Right forelimb (tissue), 1 donor: ENCODE data around the gene NAA60.
"Not testable (repeated sequence)": the region's sequence is repeated elsewhere in the genome, so short reads cannot be mapped to it uniquely, and the experiment has no call there.

ENCODE experiments used
- DNase-seq: peaks from one replicate; pipeline ENCODE4 v3.0.0-alpha.2; 2018

NAA60 gene

DNA sequence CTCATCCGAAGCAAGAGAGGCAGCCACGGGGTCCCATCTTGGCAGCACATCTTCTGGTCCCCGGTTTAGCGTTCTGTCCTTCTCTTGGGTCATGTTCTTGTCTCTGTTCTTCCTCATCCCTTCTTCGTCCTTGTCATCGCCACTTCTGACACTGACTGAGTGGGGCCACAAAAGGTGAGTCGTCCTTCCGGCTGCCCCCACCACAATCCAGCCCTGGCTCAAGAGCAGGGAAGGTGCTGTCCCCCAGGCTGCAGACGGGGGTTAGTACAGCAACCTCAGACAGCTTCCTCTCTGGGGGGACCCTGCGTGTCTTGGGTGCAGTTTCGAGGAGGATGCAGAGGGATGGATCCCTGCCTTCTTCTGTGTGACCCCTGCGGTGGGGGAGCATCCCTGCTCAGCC lies 21.8 kb downstream of the NAA60 start:
- no peak for DNase-seq

DNA sequence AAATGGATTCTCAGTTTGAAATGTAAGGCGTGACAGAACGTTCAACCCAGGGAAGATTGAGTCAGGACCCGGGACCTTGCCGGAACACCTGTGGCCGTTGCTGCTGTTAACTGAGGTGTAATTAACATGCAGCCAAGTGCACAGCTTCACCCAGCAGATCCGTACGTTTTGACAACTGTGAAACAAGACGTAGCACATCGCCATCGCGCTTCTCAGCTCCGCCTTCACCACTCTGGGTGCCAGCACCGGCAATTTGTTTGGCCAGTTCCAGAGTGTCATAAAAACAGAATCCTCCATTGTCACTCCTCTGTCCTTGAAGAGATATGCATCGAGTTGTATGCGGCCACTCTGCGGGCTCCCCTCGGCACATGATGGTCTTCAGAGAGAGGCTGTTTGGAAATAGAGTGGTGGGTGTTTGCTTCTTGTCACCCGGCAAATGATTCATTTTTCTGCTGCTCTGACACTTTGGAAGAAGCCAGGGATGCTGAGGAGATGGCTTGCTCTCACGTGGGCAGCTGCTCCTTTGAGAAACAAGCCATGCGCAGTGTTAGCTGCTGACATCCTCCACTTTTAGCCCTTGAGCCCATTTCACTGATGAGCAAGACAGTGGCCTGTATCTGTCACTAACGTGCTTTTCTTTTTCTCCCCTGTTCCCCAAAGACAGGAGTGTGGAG lies 22.6 kb downstream of the NAA60 start:
- no peak for DNase-seq

DNA sequence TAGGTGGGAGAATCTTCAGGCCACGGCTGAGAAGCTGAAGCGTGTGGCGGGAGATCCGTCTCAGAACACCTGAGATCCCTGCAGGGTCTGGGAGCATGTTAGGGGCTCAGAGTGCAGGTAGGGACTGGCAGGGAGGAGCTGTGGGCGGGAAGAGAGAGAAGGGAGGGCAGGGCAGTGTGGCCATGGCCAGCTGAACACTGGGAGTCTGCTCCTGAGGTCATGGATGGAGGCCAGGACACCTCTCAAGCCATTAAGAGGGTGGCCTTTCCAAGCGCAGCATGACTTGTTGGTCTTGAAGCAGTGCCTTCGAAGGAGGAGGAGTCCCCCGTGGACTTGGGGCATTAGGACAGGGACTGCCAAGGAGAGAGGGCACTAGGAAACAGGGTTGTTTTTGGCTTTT lies 23.7 kb downstream of the NAA60 start:
- DNase-seq = no peak

DNA sequence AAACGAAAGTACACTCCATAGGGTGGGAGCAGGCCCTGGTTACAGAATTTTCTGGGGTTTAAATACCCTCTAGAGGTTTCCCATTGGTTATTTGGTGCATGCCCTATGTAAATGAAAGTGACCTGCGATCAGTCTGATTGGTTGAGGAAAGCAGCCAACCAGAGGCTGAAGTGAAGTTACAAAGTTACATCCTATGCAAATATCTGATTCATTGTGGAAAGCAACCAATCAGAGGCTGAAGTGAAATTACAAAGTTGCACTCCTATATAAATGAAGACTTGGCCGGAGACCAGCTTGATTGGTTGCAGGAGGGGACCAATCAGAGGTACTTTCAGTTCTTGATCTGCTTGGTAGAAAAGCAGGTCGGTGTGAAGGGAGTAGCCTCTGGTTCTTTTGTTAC lies 24.4 kb downstream of the NAA60 start:
- DNase-seq = no peak

DNA sequence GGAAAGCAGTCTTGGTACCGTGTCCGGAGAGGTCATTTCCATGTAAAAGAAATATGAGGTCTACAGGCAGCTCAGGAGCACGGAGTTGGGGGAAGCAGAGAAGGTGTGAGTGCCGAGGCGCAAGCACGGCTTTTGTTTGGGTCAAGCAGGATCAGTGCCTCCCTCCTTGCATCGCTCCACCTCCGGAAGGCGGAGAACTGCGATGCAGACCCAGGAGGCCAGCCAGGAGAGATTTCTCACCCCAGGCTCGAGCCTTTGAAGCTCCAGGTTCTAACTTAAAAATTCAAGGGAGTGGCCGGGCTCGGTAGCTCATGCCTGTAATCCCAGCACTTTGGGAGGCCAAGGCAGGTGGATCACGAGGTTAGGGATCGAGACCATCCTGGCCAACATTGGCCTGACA lies 25.0 kb downstream of the NAA60 start:
- no peak for DNase-seq

DNA sequence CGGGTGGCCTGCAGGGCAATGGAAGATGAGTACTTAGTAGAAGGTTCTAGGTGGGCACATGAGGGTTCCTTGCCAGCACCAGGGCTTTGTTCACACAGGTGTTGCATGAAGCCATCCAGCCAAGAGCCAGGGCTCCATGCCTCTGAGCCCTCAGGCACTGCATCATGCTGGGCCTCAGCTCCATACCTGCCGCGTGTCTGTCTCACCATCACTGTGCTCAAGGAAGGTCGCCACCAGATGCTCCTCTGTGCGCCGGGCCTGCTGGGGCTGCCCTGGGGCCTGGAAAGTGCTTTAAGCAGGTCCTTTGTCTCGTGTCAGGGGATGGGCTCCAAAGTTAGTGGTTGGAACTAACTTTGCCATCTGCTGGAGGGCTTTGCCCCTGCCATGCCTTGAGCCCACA lies 26.3 kb downstream of the NAA60 start:
- DNase-seq = no peak

DNA sequence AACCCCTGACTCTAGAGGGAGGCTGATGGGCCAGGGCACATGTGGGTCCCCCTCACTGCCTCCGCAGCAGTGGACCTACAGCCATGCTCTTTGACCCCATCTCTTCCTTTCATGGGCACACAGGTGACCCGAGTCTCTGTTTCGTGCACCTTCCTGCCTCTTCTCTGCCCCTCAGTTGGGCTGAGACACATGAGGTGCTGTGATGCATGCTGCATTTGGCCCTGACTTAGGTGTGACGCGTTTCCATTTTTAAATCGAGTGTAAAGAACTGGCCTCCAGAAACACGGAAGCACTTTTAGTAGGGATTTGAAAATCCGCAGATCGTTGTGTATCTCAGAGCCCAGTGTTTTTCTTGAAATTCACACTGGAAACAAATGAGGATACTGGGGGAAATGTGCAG lies 27.2 kb downstream of the NAA60 start:
- DNase-seq = no peak

DNA sequence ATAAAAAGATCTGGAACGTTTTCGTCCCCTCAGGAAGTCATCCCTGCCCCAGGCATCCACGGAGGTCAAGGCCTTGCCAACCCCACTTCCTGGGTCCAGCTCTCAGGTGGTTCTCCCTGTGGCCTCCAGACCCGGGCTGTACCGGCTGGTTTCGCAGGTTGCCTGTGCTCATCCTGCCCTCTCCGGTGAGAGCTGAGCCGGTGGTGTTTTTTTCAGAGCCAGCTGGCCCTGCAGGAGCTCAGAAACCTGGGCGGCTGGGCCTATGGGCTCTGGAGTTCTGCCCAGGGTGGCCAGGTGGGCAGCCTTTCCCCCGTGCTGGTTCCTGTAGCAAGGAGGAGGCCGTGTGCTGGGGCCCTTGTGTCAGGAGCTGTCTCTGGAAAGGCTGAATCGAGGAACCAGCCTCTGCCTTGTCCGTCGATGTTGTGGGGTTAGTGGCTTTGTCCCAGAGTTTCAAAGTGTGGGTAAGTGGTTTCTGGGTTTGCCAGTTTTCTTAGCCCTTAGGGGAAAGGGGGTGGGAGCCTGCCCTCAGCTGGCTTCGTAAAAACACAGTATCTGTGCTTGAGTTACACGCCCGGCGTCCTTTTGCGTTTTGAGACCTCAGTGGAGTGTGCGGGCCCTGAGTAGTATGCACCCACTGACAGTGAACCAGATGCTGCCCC lies 28.2 kb downstream of the NAA60 start:
- DNase-seq = no peak

DNA sequence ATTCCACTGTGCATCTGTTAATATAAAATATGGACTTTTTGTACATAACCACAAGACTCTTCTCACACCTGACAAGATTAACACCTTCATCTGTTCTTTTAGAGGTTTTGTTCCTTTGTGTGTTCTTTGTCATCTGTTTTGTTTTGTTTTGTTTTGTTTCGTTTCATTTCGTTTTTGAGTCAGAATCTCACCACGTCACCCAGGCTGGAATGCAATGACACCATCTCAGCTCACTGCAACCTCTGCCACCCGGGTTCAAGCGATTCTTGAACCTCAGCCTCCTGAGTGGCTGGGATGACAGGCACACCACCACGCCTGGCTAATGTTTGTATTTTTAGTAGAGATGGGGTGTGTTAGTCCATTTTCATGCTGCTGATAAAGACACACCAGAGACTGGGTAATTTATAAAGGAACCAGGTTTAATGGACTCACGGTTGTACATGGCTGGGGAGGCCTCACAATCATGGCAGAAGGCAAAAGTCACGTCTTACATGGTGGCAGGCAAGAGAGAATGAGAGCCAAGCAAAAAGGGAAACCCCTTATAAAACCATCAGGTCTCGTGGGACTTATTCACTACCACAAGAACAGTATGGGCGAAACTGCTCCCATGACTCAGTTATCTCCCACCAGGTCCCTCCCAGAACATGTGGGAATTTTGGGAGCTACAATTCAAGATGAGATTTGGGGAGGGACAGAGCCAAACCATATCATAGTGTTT lies 29.6 kb downstream of the NAA60 start:
- no peak for DNase-seq

DNA sequence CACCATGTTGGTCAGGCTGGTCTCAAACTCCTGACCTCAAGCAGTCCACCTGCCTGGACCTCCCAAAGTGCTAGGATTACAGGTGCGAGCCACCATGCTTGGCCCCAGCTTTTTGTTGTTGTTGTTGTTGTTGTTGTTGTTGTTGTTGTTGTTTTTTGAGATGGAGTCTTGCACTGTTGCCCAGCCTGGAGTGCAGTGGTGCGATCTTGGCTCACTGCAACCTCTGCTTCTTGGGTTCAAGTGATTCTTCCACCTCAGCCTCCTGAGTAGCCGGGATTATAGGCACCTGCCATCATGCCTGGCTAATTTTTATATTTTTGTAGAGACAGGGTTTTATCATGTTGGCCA lies 30.1 kb downstream of the NAA60 start:
- DNase-seq = not testable (repeated sequence)

DNA sequence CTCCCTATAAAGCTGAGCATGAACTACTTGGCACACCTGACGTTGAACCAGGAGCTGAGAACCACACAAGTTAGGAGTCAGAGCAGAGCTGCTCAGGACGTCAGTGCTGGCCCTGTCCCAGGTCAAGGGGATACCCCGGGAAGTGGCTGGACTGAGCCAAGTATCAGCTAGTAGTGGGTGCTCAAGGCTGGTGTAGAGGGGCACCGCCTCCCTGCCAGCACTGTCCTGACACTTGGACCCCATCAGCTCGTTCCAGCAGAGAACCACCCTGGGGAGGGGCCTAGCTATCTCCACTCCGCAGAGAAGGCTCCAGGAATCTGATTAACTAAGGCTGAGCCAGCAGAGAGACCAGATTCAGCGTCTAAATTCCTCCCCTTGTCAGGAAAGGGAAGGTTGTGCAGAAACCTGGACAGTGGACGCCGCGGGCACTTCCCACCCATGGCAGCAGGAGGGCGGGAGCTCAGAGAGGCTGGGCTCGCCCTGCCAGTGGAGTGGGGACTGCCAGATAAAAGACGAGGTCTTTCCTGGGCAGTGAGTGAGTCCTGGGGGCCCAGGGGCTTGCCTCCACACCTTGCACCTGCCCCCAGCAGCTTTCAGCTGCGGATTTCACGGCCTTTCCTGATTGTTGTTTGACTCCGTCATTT lies 30.8 kb downstream of the NAA60 start:
- DNase-seq = no peak

DNA sequence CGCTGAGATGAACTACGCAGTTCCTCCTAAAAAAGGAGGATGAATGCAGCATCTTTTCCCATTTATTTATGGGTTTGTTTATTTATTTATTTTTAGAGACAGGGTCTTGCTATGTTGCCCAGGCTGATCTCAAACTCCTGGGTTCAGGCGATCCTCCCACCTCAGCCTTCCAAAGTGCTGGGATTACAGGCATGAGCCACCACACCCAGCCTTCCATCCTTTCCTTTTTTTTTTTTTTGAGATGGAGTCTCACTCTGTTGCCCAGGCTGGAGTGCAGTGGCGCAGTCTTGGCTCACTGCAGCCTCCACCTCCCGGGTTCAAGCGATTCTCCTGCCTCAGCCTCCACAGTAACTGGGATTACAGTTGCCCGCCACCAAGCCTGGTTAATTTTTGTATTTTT lies 31.4 kb downstream of the NAA60 start:
- not testable (repeated sequence) for DNase-seq

DNA sequence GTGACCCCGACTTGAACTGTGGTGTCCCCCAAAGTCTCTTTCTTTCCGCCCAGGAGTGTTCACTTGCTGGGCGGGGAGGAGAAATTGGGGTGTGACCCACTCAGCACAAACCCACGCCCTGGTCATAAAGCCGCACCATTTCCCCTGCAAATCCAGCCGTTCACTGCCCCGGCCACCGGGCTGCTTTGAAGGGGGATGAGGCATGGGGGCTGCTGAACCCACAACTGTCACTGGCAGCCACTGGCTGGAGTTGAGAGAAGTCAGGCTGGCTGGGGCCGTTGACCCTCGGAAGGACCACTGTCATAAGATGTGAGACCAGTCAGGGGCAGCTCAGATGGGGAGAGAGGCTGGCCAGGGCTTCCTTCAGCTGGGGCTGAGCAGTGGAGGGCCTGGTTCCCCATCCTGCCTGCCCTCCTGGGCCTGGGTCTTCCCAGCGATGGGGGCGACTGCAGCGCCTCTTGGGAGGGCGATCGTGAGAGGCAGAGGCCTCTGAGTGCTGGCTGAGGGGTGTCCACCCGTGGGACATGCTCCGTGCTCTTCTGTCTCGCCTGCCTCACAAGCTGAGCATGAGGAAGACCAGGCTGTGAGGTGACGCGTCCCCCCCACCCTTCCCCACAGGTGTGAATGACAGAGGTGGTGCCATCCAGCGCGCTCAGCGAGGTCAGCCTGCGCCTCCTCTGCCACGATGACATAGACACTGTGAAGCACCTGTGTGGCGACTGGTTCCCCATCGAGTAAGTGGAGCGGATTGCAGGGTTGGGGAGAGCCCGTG lies 32.3 kb downstream of the NAA60 start:
- no peak for DNase-seq

DNA sequence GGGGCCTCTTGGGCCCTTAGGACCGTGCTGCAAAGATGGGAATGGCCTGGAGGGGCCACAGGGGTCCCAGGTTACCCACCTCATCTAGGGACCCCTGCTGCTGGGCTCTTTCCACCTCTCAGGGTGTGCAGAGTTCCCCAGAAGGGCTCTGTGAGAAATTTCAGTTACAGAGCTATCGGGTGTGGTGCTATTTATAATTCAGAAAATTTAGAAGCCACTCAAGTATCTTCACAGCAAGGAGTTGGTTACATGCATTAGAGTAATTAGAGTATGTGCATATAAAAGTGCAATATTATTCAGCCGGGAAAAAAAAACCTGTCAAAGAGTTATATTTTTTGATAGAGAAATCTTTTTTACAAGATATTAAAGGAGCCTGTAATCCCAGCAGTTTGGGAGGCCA lies 32.9 kb downstream of the NAA60 start:
- no peak for DNase-seq

DNA sequence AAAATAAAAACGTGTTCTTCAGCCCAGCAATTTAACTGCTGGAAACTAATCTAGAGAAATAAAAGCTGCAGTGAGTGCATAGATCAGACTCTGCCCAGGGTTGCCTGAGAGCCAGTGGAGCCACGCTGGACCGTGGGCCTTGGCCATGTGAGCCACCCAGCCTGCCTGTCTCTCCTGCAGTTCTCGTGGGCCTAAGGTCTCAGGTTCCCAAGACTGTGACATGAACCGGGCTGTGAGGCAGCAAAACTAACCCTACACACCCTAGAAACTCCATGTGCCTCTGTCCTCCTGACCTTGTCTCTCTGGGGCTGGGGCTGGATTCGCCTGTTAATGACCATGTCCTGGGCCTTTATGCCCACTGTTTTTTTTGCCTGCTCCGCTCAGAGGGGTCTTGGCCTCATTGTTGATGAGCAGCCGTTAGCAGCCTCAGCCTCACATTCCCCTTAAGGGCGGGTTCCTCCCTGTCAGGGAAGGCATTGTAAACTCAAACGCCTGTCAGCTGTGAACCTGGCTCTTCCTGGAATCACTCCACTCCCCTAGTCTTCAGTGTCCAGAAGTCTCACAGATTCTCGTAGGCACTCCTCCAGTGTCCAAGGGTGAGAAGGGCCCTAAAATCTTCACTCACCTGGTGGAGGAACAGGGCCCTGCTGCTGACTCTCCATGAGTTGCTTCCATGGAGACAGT lies 34.9 kb downstream of the NAA60 start:
- no peak for DNase-seq

DNA sequence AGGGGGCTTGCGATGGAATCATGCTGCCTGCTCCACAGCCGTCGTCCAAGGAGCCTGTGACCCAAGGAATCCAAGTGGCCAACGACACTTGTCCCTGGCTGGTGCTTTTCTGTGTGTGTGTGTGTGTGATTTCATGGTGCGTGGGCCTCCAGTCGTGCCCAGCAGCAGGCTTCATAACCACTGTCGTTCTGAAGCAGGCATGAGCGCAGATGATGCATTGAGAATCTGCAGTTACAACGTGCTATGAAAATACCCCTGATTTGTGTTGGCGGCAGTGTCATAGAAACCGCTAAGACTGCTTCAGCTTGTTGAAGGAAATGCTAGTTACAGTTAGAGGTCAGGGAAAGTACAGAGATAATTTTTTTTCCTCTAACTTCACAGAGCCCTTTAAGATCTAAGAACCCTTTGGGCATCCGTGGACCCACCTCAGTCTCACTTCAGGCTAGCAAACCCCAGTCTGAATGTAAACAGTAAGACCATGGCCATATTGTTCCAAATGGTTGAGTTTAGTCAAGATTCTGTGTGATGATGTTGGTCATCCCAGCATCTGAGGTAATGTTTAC lies 36.3 kb downstream of the NAA60 start:
- no peak for DNase-seq

DNA sequence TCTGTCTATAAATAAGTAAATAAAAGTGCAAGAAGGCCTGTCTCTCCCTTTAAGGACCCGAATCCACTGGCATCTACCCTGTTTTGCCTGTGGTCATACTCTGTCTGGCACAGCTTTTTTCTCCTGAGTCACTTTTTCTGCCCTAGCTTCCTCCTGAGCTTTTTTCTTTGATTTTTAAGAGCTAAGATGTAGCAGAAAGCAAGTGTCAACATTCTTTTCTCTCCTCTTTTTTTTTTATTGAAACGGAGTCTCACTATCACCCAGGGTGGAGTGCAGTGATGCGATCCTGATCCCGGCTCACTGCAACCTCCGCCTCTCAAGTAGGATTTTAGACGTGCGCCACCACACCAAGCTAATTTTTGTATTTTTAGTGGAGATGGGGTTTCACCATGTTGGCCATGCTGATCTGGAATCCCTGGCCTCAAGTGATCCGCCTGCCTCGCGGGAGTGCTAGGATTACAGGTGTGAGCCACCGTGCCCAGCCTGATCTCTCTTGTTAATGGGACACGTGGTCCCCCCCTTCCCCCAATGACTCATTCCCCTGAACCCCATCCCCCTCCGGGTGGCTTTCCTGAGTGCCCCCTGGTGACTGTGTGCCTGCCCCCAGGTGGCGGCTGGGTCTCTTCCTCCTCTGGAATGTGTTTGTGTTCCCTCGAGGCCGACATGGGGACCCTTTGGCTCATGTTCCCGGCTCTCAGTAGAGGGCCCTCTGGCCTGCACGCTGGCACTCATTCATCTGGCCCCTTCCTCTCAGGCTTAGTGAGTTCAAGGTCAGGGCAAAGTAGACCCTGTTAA lies 37.6 kb downstream of the NAA60 start:
- DNase-seq = no peak

DNA sequence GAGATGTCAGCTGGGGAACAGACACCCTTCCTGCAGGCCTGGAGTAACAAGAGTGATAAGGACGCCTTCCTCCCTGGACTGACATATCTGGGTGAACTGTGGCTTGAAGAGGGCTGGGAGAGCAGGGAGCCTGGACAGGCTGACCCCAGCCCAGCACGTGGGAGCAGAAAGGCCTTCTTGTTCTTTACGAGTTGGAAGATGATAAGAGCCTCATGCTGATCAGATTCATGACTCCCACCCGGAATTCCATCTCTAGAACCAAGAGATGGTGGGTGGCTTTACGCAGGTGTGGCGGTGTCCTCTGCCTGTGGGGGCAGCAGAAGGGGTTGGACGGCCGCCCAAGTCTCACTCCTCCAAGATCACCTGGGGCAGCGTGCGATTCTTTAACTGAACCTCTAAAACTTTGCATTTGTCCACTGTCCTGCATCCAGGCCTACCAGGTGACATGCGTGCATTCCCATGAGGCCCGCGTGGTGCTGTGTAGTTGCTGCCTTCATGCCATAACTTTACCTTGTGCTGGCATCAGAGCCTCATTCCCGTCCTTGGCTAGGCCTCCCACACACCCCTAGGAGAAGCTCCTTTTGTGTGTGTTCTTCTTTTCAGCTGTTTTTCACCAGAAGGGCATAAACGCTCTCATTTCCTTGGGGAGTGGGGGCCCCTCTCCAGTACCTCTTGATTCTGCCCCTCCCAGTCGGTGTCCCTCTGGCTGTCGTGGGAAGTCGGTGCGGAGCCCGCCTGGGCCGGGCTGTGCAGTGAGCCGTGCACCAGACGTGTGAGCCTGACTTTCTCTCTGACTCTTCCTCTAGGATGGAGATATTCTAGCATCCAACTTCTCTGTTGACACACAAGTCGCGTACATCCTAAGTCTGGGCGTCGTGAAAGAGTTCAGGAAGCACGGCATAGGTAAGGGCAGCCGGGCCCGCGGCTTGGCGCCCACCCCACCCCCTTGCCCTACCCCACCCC lies 38.5 kb downstream of the NAA60 start:
- no peak for DNase-seq

DNA sequence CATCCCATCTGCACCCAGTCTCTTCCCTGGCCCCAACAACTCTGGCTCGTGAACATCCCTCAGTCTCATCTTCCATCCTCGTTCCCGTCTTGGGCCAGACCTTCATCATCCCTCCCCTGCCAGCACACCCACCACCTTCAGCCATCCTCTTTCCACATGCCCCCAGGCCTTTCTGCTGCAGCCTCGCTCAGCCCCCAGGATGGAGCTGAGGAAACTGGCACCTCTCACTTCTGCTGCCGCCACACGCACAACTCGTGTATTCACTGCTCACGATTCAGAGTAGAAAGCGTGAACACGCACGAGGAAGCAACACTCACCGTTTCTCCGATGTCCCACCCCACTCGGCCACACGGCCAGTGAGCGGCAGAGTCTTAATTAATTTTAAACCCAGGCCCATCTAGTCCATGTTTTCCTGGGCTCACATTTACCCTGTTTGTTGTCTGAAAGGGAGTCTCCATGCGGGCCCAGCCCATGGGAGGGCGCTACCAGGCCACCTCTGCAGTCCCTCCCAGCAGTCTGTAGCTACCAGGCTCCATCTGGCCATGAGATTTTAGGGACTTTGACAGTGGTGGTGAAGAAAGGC lies 39.3 kb downstream of the NAA60 start:
- no peak for DNase-seq
